Fibroblast of upper back skin (primary cell): ENCODE results near the gene COL27A1.

Source experiments
- DNase-seq: peaks from one replicate; pipeline ENCODE4 v3.0.0-alpha.2; 2013

COL27A1 gene

GRCh38 chr9:114207845-114208244, 52.5 kb downstream of the COL27A1 start:
- DNase-seq: no peak

- no peak for DNase-seq
These were observed 53.8 kb downstream of the COL27A1 start for GRCh38 chr9:114209151-114209550.

- no peak for DNase-seq
These were observed 54.8 kb downstream of the COL27A1 start for GRCh38 chr9:114210136-114210535.

DNA sequence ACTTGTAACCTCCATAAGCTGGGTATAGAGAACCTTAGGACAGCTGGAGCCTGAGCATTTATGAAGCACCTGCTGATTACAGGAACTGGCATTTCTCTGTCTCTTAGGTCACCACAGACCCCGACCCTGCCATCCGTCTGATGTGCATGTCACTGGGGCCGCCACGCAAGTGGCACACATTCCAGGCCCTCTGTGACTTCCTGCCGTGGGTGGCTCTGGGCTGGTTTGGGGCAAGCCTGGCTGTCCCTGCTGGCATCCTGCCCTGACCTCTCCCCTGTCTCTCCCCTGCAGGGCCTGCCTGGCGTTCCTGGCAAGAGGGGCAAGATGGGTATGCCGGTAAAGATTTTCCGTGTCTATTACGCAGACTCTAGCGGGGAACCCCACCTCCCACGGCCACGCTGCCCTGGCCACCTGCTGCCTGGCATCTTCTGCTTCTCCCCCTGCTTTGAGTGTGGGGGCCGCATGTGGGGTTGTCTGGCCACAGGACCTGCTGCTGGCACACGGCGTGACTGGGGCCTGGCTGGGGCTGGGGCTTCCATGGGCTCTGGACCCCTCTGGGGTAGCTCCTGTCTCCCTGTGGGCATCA, 55.4 kb downstream of the COL27A1 start:
- no peak for DNase-seq

- no peak for DNase-seq
These were observed 57.5 kb downstream of the COL27A1 start for GRCh38 chr9:114212826-114213225.

GRCh38 chr9:114213566-114213965, 58.2 kb downstream of the COL27A1 start:
- DNase-seq: no peak

DNA sequence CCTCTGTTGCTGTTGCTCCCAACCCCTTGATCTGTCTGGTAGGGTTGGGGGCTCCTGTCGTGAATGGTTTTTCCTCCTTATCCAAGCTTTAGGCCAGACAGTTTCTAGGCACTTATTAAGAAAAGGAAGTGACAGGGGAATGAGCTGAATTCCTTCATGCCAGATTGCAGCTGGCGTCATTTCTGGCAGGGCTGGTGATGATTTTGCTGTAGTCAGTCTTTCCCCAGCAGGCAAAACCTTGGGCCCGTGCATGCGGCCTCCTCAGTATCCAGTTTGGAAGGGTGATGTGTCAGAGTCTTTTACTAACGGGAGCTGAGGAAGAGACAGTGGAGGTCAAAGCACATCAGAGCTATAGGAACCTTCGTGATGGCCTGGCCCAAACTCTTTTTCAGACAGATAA, 58.8 kb downstream of the COL27A1 start:
- DNase-seq: peak; percentile 64

DNA sequence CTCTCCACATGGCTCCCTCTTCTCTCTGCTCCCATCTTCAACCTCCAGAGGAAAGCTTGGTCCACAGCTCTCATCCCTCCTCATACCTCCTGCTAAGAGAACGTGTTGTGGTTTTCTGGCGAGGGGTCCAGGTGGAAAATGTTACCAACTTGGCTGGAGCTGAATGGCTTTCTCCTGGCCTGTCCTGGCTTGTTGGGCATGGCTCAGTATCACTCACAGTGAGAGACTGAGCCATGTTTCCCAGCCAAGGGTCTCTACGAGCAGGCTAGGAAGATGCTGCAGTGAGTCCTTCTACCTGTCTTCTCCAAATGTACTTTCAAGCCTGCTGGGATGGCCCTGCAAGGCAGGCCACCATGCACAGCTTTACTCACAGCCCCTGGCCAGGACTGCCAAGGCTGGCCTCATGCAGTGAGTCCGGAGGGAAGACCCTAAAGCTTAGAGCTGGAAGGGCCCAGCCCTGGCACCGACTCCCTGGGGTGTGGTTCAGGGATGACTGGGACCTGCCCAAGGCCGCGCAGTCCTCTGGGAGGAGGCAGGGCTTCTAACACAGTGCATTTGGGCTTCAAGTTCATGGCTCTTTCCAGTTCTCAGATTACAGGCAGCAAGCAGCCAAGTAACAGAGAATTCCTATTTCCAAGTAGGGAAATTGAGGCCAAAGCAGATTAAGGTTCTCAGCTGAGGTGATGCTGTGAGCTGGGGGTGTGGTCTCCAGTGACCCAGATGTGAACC, 59.5 kb downstream of the COL27A1 start:
- no peak for DNase-seq

DNA sequence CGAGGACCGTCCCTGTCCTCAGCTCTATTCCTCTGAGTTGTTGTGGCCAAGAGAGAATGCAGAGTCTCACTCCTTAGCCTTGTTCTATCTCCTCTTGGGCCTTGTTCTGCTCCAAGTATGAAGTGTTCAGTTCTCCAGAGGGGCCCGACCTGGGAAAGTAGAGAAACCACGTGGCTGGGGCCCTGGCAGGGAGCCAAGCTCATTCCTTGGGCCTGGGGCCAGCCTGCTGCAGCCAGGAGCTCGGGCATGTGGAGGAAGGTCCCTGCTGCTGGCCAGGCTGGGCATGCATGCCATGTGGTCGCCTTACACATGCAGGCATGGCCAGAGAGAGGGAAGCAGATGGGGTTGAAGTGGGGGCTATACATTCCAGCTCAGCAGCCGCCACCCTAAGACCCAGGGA, 60.7 kb downstream of the COL27A1 start:
- peak; percentile 64 for DNase-seq

- no peak for DNase-seq
These were observed 61.6 kb downstream of the COL27A1 start for GRCh38 chr9:114216976-114217375.

- no peak for DNase-seq
These were observed 63.2 kb downstream of the COL27A1 start for GRCh38 chr9:114218264-114219120.

GRCh38 chr9:114220061-114220541, 64.8 kb downstream of the COL27A1 start:
- DNase-seq: no peak

GRCh38 chr9:114221706-114222465, 66.5 kb downstream of the COL27A1 start:
- DNase-seq: no peak

GRCh38 chr9:114223564-114224246, 68.4 kb downstream of the COL27A1 start:
- DNase-seq: peak; percentile 60

DNA sequence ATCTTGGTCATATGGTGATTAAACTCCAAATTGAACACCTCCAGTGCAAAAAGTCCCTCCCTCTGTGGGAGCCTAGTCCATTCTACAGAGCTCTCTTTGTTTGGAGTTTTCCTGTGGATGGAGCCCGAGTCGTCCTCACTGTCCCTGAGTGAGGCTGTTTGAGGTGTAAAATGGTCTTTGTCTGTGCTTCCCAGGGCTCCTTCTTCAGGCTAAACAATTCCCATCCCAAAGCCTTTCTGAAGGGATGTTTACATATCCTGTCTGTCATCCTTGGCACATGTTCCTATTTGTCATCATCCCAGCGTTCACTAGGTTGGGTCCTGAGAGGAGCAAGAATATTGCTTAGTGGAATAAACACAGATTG, 68.9 kb downstream of the COL27A1 start:
- DNase-seq: peak; percentile 65

GRCh38 chr9:114225561-114226212, 70.3 kb downstream of the COL27A1 start:
- peak; percentile 82 for DNase-seq

GRCh38 chr9:114226246-114227055, 71.1 kb downstream of the COL27A1 start:
- no peak for DNase-seq

DNA sequence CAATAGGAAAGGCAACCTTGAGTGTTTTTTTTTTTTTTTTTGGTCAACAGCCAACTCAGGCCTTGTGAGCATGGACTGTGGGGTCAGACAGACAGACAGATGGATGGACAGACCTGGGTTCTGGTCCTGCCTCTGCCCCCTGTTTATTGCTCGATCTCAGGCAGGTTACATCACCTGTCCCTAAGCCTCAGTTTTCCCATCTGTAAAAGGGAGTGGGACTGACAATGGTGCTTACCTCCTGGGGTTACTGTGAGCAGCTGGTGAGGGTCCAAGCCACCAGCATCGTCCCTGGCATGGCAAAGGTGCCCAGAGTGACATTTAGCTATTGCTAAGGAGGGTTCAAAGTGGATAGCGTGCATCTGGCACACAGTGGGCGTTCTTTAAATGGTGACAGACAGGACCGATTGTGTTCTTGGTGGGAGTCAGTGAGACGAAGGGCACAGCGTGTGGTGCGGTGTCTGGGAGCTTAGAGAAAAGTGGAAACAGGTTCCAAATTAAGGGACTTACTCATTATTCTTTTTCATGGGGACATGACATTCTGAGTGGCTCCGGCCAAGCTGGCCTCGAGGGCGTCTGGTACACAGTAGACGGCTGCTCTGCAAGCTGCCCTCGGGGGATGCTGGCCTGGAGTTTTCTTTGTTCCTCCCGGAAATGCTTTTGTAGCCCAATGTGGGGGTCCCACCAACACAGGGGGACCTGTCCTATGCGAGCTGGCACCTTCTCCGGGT, 72.1 kb downstream of the COL27A1 start:
- no peak for DNase-seq

- DNase-seq: no peak
These were observed 72.9 kb downstream of the COL27A1 start for GRCh38 chr9:114228016-114228808.
